Head of caudate nucleus (tissue), 42 donors: ENCODE measurements around the gene CBLB.
"Not testable (repeated sequence)": the region's sequence is repeated elsewhere in the genome, so short reads cannot be mapped to it uniquely, and the experiment has no call there.

Source experiments
- DNase-seq, 42 donors: peaks; one replicate each; pipeline versions ENCODE4 v3.0.0 to v3.0.0-alpha.2; 2020 to 2021; ENCODE audit warnings: mixed read lengths in 7 of 42
- intact Hi-C: fragments of 100-400 bp; cut with DNase I; formaldehyde crosslinking; loops from one replicate; pipeline ENCODE4 v1.15.0; 2022

Gene CBLB

DNA sequence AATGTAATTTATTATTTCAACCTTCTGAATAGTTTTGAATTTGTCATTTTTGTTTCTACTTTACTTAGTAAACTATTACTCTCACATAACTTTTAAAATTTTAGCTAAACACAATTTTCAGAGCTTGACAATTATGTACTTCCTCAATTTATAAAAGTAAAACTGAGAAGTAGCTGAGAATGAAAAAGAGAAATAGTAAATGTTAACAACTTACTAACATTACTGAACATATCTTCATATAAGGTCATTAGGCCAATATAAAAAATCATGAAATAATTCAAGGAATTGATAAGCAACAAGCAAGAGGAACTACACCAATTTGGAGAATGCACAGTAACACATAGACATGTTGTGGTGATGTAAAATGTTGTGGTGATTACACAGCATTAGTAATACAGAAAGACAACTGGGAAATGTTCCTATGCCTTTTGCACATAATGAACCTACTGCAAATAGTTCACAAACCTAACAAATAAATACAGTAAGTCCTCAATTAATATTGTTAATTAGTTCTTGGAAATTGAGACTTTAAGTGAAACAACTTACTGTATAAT lies 137.9 kb downstream of the CBLB start:
- intact Hi-C loops = no loop called here

DNA sequence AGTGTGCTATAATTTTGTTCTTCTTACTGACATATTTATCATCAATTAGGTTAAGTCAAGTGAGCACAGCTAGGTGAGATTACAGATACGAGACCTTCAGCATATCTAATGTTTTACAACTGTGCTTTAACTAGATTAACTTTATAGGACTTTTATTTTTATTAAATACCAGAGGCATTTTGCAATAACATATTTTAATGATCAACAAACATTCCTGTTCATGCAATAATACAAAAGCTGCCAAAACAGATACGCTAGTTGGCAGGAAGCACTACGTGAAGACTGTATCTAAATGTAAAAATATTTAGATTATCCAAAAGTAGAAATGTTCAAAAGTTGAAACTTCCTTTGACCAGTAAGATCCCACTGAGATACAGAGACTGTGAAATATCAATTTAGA lies 139.1 kb downstream of the CBLB start:
- no peak for DNase-seq
- intact Hi-C loops = no loop called here

More for the DNA sequence above, 137.9 kb downstream of the CBLB start:
- DNase-seq = no peak

DNA sequence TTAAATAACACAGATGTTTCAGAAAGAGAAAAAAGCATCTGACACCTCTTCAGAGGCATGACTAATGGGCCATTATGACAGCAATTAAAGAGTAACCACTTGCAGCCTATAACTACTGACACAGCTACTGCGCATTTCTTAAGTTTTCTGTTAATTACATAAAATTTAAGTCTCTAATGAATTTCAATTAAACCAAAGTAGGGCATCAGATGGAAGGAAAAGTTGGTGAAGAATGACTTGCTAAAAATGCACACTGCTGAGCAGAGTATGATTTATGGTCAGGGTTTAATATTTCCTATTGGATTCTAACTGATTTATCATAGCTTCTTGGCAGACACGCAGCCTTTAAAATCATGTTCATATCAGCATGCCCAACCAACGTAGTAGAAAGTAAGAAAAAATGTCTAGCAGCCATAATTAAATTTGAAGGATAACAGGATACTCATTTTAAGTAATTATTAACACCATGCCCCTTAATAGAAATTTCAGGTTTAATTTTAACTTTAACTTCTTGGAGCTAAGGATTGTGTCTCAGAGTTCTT lies 140.0 kb downstream of the CBLB start:
- intact Hi-C loops = no loop called here
- no peak for DNase-seq

DNA sequence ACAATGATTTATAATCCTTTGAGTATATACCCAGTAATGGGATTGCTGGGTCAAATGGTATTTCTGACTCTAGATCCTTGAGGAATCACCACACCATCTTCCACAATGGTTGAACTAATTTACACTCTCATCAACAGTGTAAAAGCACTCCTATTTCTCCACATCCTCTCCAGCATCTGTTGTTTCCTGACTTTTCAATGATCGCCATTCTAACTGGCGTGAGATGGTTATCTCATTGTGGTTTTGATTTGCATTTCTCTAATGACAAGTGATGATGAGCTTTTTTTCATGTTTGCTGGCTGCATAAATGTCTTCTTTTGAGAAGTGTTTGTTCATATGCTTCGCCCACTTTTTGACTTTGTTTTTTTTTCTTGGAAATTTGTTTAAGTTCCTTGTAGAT lies 141.8 kb downstream of the CBLB start:
- intact Hi-C loops, DNase-seq: not testable (repeated sequence)

DNA sequence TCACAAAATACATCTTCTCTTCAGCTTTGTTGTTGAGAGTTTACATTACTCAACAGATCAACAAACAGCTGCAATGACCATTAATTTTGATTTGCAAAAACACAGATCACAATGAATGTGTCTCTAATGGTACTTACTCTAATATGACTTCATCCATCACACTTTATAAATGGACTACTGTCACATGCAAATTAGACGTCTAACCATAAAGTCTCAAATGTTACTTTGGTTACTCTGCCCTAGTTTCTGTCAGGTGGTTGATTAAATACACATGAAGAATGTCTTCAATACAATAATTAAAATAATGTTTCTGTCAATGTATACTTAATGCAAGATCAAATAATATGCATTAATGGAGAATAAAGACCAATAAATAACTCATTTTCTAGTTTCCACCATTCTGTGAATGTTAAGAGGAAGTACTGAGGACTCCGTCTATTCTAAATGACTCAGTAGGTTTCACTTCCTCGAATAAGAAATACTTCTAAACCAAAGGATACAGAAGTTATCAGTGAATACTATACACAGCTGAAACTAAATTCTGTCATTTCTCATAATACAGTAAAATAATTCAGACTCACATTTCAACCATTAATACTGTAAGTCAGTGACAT lies 145.8 kb downstream of the CBLB start:
- DNase-seq = no peak
- intact Hi-C loops = no loop called here

DNA sequence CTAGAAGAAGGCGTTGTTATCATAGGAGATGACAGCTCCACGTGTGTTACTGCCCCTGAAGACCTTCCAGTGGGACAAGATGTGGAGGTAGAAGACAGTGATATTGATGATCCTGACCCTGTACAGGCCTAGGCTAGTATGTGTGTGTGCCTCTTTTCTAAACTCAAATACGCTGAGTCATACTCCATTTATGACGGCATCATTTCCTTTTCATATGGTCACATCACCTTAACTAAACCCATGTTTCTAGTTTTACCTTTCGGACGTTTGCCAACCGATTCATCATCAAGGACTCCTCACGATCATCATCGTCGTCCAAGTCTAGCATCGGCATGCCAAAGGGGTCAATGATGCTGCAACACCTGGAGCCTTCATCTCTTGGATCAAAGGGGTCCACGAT lies 149.0 kb downstream of the CBLB start:
- intact Hi-C loops = no loop called here

DNA sequence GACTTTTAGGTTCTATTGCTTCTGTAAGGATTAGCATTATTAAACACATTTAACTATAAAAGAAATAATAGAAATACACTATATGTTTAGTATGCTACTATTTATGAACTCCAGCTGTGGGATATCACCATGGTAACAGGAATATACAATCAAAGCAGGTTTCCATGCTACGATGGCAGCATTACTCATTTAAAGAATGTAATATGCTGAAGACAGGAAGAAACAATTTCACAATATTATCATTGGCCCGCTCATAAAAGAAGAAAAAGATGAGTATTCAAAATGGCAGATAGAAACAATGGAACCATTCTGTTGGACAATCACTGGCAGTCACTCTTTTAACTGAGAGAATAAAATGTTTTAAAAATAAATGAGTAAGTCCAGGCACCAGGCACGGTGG lies 153.4 kb downstream of the CBLB start:
- no peak for DNase-seq
- intact Hi-C loops = no loop called here

More for the DNA sequence above, 149.0 kb downstream of the CBLB start:
- no peak for DNase-seq

DNA sequence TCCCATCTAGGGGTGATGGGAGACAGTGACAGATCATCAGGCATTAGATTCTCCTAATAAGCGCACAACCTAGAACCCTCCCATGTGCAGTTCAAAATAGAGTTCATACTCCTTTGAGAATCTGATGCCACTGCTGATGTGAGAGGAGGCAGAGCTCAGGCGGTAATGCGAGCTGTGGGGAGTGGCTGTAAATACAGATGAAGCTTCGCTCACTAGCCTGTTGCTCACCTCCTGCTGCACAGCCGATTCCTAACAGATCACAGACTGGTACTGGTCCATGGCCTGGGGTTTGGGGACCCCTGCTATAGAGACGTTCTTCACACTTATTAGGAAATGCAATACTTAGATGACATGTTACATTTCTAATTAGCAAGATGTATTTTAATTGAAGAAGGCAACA lies 154.4 kb downstream of the CBLB start:
- intact Hi-C loops = no loop called here
- DNase-seq = no peak

DNA sequence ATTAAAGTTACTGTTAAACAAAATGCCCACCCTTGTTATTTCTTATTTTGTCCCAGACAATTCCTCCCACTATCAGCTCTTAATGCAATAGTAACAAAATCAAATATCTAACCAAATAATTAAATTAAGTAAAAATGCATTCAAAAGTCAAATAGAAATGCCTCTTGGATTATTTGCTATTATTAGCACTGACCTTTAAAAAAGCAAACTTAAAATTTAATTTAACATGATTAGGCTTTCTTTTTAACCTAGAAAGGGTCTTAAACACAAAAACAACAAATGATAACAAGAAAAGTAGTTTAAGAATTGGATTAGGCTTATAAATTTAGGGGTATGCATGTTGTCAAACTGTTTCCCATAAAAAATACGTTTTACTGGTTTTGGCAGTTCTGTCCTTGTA lies 159.8 kb downstream of the CBLB start:
- intact Hi-C loops = no loop called here
- no peak for DNase-seq

DNA sequence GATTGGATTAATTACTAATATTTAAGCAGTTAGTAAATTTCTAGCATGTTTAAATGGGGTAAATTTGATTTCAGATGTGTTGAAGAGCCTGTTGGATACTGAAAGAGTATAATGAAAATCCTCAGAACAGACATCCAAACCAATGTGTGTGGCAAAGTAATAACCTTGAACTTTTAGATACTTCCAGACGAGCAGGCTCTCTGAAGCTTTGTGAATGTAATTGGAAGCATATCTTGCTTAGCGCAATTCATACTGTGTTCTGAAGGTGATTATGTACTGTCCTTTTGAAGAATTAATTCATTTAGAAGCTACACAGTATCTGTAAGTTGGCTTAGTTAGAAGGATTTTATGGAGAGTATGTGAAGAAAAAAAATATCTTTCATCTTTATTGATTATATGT lies 161.8 kb downstream of the CBLB start:
- no peak for DNase-seq
- intact Hi-C loops = no loop called here

DNA sequence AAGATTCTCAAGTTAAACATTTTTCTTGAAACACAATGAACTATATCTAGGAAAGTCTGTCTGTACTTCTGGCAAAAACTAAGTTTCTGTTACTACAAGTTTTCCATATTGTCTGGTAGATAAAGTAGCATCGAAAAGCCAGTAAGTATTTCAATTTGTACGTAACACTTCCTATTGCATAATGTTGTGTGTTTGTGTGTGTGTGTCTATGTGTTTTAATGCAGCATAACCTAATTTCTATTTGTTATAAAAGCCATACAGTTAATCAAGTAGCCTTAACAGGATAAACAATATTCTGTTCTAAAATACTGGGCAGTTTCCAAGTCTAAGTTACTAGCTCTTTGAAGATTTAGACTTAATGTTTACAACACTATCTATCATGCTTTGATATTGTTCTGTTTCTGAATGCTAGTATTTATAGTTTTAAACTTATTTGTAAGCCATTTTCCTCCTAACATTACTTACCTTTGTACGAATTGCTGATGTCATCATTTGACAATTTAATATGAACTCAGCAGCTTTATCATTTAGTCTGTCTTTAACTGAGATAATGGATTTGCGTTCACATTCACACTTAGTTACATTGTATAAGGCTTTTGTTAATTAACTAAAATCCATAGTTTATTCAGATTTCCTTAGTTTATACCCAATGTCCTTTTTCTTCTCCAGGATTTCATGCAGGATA lies 163.9 kb downstream of the CBLB start:
- DNase-seq = no peak
- intact Hi-C loops = no loop called here

DNA sequence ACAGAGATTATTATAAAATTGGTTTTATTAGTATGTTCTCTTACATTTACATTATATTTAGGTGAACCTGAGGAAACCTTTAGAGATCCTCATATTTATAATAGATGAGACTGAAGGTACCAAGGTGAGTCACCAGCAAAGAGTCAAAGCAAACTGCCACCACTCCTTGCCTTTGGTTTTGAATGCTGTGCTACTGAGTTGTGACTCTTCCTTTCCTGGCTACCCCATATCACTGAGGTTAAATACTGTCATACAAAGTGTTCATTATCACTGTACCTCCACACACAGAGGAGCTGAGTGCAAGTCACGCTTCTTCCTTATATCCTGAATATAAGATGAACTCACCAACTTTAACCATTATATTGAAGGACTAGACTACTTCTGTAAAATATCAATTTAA lies 168.2 kb downstream of the CBLB start:
- no peak for DNase-seq
- intact Hi-C loops = no loop called here

DNA sequence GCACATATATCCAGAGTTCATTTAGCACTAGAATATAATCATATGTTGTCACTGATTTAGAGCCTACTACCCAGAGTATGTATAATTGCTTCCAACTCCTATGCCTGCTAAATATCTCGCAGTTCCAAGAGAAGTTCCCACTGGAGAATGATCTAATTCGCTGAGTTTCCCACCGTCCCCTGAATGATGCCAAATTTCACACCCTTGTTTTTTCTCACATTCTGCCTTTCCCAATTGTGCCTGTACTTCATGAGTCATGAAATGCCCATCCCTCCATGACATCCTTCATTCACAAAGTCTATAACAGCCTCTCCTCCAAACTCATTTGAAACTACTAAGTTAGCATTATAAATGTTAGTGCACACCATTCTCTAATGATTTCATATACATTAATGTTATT lies 177.2 kb downstream of the CBLB start:
- no peak for DNase-seq
- intact Hi-C loops = no loop called here

DNA sequence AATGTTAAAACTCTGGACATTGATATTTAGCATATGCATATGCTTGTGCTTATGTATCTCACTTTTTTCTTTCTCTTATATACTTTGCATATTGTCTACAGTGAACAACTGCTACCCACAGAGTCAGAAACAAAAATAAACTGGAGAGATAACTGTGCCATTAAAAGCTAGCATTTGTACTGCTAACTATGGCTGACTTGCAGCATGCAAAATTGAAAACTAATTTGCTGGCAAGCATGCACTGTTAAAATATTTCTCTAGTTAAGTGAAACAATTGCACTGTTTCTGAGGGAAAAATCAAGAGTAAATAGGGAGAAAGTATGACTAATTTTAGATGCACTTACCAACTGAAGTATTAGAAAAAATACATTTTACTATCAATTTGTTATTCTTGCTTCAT lies 177.8 kb downstream of the CBLB start:
- intact Hi-C loops = no loop called here
- no peak for DNase-seq

DNA sequence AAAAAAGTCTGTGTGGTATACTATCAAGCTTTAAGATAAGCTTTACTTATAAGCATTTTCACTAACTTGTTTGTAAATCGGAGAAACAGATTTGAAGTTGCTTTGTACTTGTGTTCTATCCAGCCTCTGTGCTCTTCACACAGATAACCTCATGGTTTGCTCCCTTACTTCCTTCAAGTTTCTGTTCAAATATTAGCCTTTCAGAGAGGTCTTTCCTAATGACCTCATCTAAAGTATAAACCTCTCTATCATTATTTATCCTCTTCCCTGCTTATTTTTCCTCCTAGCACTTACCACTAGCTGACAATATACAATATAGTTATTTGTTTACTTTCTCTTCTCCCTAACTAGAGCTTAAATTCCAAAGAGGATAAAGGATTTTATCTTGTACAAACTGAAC lies 180.0 kb downstream of the CBLB start:
- DNase-seq = no peak
- intact Hi-C loops = loop anchor here (10.0 kb wide), 1 partner anchor 916 kb away; no protein-coding TSS in a partner anchor

DNA sequence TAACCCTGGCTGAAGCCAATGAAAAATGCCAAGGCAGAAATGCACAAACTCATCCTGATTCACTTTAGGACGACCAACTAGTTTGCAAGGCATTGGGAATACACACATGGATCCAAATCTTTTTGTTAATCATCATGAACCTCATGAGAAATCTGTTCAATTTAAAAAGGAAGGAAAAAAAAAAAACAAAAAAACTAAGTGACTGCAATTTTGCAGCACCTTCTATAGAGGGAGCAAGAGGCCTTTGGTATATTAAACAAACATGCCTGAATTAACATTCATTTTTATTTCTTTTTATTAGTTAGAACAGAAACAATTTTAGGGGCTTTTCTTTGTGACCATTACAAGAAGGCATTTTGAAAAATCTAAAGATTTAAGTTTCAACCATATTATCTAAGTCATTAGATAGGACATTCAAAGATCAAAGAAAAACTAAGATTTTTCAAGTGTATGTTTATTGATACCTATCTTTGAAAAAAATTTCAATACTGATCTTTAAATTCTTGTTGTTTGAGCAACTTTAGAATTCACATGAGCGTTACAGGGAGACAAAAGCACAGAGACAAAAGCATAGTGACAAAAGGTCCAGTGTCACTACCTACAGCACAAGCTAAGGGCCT lies 182.4 kb downstream of the CBLB start:
- DNase-seq = no peak
- intact Hi-C loops = loop anchor here (10.0 kb wide), 1 partner anchor 918 kb away; no protein-coding TSS in a partner anchor

DNA sequence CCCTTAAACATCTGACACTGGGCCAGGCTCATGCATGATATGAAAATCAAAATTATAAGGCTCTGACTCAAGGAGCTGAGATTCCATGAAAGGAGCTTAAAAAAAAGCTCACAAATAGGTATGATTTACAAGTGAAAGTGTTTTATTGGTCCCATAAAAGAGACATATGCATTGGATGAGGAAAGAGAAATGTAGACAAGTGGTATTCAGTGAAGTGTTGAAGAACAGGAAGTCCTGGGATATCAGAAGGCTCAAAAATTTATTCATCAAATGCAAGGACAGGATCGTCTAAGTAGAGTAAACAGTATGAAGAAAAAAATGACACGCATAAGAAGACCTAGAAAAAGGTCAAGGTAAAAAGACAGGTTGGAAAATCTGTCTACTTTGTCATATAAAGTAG lies 188.9 kb downstream of the CBLB start:
- intact Hi-C loops = loop anchor here (10.0 kb wide), 1 partner anchor 925 kb away; no protein-coding TSS in a partner anchor
- no peak for DNase-seq

DNA sequence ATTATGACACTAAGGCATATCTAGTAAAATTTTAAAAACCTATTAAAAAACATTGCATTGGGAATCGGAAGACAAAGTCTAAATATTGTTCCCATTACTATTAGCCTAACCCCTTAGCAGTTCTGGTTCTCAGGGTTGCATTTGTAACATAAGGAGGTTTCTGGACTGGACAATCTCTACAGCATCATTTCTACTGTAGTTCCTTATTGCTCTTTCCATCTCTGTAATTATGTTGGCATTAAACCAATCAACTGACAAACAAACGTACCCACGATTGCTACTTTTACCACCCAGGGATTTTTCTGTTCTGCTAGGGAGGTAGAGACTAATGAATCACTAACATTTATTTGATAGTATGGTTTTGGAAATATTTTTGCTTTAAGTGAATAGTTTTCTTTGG lies 190.8 kb downstream of the CBLB start:
- no peak for DNase-seq
- intact Hi-C loops = no loop called here

DNA sequence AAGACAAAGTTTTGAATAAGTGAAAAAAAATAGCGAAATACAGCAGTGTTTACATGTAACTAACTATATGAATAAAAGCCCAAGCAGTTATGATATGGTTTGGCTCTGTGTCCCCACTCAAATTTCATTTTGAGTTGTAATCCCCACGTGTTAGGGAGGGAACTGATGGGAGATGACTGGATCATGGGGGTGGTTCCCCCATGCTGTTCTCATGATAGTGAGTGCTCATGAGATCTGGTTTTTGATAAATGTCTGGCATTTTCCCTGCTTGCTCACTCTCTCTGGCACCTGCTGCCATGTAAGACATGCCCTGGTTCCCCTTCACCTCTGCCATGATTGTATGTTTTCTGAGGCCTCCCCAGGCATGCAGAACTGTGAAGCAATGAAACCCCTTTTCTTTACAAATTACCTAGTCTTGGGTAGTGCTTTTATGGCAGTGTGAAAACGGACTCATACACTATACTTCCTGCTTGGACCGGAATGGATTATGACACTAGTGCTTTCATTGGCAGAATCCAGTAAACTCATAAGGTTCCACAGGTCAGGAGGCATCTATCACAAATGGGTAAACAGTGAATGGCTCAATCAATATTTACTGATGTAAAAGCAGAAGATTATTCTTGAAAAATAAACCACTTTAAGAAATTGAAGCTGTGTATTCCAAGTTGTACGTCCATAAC lies 192.1 kb downstream of the CBLB start:
- DNase-seq = no peak
- intact Hi-C loops = no loop called here
